Measurements from ENCODE around the gene GALNS.

DNA sequence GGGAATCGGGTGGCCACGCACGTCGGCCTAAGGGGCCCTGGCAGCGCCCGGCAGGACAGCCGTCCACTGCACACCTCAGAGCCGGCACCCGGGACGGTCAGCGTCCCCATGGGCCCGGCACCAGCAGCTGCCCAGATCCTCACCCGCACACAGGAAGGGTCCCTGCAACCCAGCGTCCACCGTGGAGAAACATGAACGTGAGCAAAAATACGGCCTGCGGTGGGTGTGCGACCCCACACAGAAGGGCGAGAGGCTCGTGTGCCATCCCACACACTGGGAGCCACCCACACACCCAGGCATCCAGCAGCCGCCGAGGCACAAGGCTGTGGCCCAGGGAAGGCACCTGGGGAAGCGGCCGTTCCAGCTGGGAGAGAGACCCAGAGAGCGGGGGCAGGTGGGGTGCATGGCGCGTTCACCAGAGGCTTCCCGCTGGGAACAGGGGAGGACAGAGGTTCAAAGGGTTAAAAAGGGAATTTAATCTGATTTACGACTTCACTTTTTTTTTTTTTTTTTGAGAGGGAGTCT, 78.1 kb downstream of the GALNS start:
- TF ChIP-seq, protein P1, sequence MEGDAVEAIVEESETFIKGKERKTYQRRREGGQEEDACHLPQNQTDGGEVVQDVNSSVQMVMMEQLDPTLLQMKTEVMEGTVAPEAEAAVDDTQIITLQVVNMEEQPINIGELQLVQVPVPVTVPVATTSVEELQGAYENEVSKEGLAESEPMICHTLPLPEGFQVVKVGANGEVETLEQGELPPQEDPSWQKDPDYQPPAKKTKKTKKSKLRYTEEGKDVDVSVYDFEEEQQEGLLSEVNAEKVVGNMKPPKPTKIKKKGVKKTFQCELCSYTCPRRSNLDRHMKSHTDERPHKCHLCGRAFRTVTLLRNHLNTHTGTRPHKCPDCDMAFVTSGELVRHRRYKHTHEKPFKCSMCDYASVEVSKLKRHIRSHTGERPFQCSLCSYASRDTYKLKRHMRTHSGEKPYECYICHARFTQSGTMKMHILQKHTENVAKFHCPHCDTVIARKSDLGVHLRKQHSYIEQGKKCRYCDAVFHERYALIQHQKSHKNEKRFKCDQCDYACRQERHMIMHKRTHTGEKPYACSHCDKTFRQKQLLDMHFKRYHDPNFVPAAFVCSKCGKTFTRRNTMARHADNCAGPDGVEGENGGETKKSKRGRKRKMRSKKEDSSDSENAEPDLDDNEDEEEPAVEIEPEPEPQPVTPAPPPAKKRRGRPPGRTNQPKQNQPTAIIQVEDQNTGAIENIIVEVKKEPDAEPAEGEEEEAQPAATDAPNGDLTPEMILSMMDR (IDR thresholded peaks at IDR 0.05): no peak
- TF ChIP-seq, protein P2, sequence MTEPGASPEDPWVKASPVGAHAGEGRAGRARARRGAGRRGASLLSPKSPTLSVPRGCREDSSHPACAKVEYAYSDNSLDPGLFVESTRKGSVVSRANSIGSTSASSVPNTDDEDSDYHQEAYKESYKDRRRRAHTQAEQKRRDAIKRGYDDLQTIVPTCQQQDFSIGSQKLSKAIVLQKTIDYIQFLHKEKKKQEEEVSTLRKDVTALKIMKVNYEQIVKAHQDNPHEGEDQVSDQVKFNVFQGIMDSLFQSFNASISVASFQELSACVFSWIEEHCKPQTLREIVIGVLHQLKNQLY (CRISPR knock-in tag; IDR thresholded peaks at IDR 0.05): no peak
- TF ChIP-seq, protein P3, sequence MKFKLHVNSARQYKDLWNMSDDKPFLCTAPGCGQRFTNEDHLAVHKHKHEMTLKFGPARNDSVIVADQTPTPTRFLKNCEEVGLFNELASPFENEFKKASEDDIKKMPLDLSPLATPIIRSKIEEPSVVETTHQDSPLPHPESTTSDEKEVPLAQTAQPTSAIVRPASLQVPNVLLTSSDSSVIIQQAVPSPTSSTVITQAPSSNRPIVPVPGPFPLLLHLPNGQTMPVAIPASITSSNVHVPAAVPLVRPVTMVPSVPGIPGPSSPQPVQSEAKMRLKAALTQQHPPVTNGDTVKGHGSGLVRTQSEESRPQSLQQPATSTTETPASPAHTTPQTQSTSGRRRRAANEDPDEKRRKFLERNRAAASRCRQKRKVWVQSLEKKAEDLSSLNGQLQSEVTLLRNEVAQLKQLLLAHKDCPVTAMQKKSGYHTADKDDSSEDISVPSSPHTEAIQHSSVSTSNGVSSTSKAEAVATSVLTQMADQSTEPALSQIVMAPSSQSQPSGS (CRISPR knock-in tag; IDR thresholded peaks at IDR 0.05; ENCODE audit: borderline replicate concordance, low read depth): no peak
- TF ChIP-seq CREB1 (CRISPR knock-in tag; IDR thresholded peaks at IDR 0.05) (no peak), MYBL2 (CRISPR knock-in tag; IDR thresholded peaks at IDR 0.05) (no peak), ZNF416 (CRISPR knock-in tag; IDR thresholded peaks at IDR 0.05) (no peak), FOXK1 (CRISPR knock-in tag; IDR thresholded peaks at IDR 0.05) (no peak), NFYB (CRISPR knock-in tag; conservative IDR thresholded peaks at IDR 0.05; ENCODE audit: low read depth) (no peak)
- TF ChIP-seq, protein P4, sequence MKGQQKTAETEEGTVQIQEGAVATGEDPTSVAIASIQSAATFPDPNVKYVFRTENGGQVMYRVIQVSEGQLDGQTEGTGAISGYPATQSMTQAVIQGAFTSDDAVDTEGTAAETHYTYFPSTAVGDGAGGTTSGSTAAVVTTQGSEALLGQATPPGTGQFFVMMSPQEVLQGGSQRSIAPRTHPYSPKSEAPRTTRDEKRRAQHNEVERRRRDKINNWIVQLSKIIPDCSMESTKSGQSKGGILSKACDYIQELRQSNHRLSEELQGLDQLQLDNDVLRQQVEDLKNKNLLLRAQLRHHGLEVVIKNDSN (CRISPR knock-in tag; IDR thresholded peaks at IDR 0.05): no peak
- TF ChIP-seq, protein P5, sequence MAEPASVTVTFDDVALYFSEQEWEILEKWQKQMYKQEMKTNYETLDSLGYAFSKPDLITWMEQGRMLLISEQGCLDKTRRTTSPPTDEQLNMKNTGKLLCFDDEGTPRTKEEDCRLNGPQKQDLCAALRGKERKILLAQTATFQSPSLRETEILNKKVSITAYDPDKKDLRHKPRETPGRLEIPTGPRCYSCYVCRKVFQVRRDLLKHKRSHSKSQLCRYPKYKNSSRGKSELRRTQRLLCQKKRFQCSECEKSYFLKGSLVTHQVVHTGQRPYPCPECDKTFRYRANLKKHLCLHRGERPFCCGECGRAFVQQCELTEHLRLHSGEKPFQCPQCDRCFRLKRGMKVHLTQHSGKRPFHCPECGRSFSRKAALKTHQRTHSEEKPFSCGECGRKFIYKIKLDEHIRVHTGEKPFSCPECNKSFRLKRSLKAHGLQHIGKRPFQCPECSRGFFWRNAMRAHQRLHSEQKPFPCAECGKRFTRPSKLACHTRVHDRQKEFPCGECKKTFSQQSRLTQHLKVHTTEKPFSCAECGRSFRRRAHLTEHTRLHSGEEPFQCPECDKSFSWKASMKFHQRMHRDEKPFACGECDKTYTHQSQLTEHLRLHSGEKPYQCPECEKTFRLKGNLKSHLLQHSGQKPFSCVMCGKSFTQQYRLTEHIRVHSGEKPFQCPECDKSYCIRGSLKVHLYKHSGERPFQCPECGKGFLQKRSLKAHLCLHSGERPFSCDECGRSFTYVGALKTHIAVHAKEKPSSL (CRISPR knock-in tag; conservative IDR thresholded peaks at IDR 0.05): no peak
- TF ChIP-seq, protein P6, sequence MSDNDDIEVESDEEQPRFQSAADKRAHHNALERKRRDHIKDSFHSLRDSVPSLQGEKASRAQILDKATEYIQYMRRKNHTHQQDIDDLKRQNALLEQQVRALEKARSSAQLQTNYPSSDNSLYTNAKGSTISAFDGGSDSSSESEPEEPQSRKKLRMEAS (CRISPR knock-in tag; IDR thresholded peaks at IDR 0.05): no peak
- TF ChIP-seq, protein P7, sequence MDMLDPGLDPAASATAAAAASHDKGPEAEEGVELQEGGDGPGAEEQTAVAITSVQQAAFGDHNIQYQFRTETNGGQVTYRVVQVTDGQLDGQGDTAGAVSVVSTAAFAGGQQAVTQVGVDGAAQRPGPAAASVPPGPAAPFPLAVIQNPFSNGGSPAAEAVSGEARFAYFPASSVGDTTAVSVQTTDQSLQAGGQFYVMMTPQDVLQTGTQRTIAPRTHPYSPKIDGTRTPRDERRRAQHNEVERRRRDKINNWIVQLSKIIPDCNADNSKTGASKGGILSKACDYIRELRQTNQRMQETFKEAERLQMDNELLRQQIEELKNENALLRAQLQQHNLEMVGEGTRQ (CRISPR knock-in tag; IDR thresholded peaks at IDR 0.05): no peak
